Measurements from ENCODE around the gene OGFOD3. TPM values are rescaled to one million over a fixed set of nuclear protein-coding genes. Genes with fewer than 3 reads are reported as not detected.

OGFOD3 gene
- total and polyA plus RNA-seq, 2 donors (not counting 3 experiments of a cell fraction or from before 2014, with no cell fraction given) = 31.7 to 34.8 TPM

DNA sequence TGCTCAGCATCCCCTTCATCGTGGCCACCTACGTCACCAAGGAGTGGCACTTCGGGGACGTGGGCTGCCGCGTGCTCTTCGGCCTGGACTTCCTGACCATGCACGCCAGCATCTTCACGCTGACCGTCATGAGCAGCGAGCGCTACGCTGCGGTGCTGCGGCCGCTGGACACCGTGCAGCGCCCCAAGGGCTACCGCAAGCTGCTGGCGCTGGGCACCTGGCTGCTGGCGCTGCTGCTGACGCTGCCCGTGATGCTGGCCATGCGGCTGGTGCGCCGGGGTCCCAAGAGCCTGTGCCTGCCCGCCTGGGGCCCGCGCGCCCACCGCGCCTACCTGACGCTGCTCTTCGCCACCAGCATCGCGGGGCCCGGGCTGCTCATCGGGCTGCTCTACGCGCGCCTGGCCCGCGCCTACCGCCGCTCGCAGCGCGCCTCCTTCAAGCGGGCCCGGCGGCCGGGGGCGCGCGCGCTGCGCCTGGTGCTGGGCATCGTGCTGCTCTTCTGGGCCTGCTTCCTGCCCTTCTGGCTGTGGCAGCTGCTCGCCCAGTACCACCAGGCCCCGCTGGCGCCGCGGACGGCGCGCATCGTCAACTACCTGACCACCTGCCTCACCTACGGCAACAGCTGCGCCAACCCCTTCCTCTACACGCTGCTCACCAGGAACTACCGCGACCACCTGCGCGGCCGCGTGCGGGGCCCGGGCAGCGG is 43.6 kb downstream of the OGFOD3 start:
- ChIA-PET CTCF (no interaction called here), POLR2A (no interaction called here)
- TF ChIP-seq JUN (IDR thresholded peaks at IDR 0.05; ENCODE audit: borderline replicate concordance, insufficient read depth, insufficient read length, low read depth) = no peak
- TF ChIP-seq MYC (IDR thresholded peaks at IDR 0.05; ENCODE audit: low read depth, low read length) = no peak
- TF ChIP-seq, protein P1, sequence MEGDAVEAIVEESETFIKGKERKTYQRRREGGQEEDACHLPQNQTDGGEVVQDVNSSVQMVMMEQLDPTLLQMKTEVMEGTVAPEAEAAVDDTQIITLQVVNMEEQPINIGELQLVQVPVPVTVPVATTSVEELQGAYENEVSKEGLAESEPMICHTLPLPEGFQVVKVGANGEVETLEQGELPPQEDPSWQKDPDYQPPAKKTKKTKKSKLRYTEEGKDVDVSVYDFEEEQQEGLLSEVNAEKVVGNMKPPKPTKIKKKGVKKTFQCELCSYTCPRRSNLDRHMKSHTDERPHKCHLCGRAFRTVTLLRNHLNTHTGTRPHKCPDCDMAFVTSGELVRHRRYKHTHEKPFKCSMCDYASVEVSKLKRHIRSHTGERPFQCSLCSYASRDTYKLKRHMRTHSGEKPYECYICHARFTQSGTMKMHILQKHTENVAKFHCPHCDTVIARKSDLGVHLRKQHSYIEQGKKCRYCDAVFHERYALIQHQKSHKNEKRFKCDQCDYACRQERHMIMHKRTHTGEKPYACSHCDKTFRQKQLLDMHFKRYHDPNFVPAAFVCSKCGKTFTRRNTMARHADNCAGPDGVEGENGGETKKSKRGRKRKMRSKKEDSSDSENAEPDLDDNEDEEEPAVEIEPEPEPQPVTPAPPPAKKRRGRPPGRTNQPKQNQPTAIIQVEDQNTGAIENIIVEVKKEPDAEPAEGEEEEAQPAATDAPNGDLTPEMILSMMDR (IDR thresholded peaks at IDR 0.05; ENCODE audit: extremely low read depth in 1 of 2, insufficient read depth in 1 of 2, low read depth in 1 of 2, low read length in 2 of 2) = no peak
- no peak for TF ChIP-seq FOS (IDR thresholded peaks at IDR 0.05; ENCODE audit: borderline replicate concordance, insufficient read depth, low read length)
- TF ChIP-seq, protein P2, sequence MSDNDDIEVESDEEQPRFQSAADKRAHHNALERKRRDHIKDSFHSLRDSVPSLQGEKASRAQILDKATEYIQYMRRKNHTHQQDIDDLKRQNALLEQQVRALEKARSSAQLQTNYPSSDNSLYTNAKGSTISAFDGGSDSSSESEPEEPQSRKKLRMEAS (IDR thresholded peaks at IDR 0.05; ENCODE audit: insufficient read depth, insufficient read length) = no peak
- no peak for TF ChIP-seq POLR2AphosphoS5 (IDR thresholded peaks at IDR 0.05; ENCODE audit: insufficient read depth, low read depth, low read length)
- TF ChIP-seq GATA2 (IDR thresholded peaks at IDR 0.05; ENCODE audit: insufficient read depth, insufficient read length, low read depth, low read length) = no peak
- no peak for TF ChIP-seq EZH2 (IDR thresholded peaks at IDR 0.05; ENCODE audit: borderline replicate concordance, low read depth, low read length, severe bottlenecking)
- no peak for TF ChIP-seq POLR2A (IDR thresholded peaks at IDR 0.05; ENCODE audit: low read depth, low read length)
- no peaks in the 10 kb centered on the region for H3K4me1 ChIP-seq (ENCODE audit: control insufficient read depth, extremely low read depth, insufficient read depth, low read length)
- no peaks in the 10 kb centered on the region for H3K79me2 ChIP-seq (ENCODE audit: control insufficient read depth, insufficient read depth, low read length)
- H3K9ac ChIP-seq (replicated peaks; ENCODE audit: extremely low read depth, insufficient read depth, low read length) = no peak overlapping the region
- H4K20me1 ChIP-seq (replicated peaks; ENCODE audit: control insufficient read depth, extremely low read depth, insufficient read depth, low read length) = no peaks in the 10 kb centered on the region
- no peak overlapping the region for H3K4me2 ChIP-seq (ENCODE audit: insufficient read depth, low read length)
- no peaks in the 10 kb centered on the region for H3K36me3 ChIP-seq (ENCODE audit: control insufficient read depth in 2 of 2, extremely low read depth in 1 of 2, insufficient read depth in 2 of 2, low read length in 2 of 2)
- no peak overlapping the region for H2AFZ ChIP-seq (ENCODE audit: low read depth, low read length)
- H3K27ac ChIP-seq (ENCODE audit: insufficient read depth, low read depth, low read length) = no peak overlapping the region
- no peak overlapping the region for H3K4me3 ChIP-seq (replicated peaks in 1 of 3; ENCODE audit: insufficient read depth in 1 of 3, low read depth in 1 of 3, low read length in 3 of 3)
- dilution Hi-C loops (cut with MboI; ENCODE audit: extremely low pct_ligation_motif_present, low sequenced_read_pairs) (no loop called here), intact Hi-C loops (cut with micrococcal nuclease) (no loop called here)
- H3K27me3 ChIP-seq (ENCODE audit: control insufficient read depth in 2 of 2, insufficient read depth in 2 of 2, low read length in 2 of 2) = peaks cover 29 to 31% of the 10 kb centered on the region in 2 experiments
- no peaks in the 10 kb centered on the region for H3K9me1 ChIP-seq (replicated peaks; ENCODE audit: control insufficient read depth, extremely low read depth, insufficient read depth, low read length)
- FAIRE-seq (no peak), DNase-seq (ENCODE audit: low read depth, low spot score) (no peak)
- no peaks in the 10 kb centered on the region for H3K9me3 ChIP-seq (replicated peaks; ENCODE audit: control insufficient read depth, insufficient read depth, low read length)
- no TSS peak for BruUV-seq (replicated peaks)

Measured in endothelial cell of umbilical vein (primary cell).